Stimulated activated CD8-positive, alpha-beta memory T cell treated with anti-CD3 and anti-CD28 coated beads, Interleukin-7, amount 100 ng/mL, for 48 hours (primary cell): ENCODE results near the gene MSI1.

Source experiments
- DNase-seq, 2 donors: peaks; one replicate each; pipeline ENCODE4 v3.0.0-alpha.2; 2020; ENCODE audit warnings: low read depth in 1 of 2; ENCODE audit errors: extremely low read depth in 1 of 2

MSI1 gene

GRCh38 chr12:120327593-120327992 is 41.4 kb downstream of the MSI1 start, which contains the start of gene PLA2G1B:
TSS of gene PLA2G1B (minus strand) at chr12:120327779. CDS start at chr12:120327753, 26 bp downstream.
- no peak for DNase-seq

DNA sequence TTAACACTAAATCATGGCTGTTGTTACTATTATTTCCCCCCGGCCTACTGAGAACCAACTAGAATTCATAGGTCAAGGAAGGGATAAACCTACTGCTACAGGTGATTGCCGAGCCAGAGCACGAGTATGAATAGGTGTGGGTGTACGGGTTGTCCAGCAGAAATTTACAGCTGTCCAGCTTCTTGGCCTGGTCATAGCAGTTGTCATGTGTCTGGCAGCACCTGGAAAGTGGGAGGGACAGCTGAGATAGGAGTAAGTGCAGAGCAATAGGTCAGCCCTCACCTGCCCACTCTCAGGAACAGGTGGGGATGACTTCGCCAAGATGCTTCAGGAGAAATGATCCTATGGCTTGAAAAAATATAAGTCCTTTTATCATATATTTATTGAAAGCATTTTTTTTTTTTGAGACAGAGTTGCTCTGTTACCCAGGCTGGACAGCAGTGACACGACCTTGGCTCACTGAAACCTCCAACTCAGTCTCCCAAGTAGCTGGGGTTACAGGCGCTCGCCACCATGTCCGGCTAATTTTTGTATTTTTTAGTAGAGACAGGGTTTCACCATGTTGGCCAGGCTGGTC is 44.0 kb downstream of the MSI1 start:
- no peak for DNase-seq

DNA sequence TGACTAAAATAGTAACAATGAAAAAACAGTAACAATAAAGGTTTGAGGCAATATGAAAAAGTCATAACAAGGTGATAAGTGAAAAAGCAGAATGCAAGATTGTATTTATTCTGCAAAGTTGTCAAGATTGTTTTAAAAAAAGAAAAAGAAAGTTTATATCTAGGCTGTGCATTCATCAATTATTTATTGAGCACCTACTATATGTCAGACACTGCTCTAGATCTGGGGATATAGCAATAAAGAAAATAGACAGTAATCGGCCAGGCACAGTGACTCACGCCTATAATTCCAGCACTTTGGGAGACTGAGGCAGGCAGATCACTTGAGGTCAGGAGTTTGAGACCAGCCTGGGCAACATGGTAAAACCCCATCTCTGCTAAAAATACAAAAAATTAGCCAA is 45.2 kb downstream of the MSI1 start:
- DNase-seq: no peak

- no peak for DNase-seq
Measured at GRCh38 chr12:120321382-120322202, 47.4 kb downstream of the MSI1 start.

- peak; percentile 99 to 100 for DNase-seq
Measured at GRCh38 chr12:120317224-120318105, 51.5 kb downstream of the MSI1 start.

- no peak for DNase-seq
Measured at GRCh38 chr12:120316798-120317223, 52.2 kb downstream of the MSI1 start.

DNA sequence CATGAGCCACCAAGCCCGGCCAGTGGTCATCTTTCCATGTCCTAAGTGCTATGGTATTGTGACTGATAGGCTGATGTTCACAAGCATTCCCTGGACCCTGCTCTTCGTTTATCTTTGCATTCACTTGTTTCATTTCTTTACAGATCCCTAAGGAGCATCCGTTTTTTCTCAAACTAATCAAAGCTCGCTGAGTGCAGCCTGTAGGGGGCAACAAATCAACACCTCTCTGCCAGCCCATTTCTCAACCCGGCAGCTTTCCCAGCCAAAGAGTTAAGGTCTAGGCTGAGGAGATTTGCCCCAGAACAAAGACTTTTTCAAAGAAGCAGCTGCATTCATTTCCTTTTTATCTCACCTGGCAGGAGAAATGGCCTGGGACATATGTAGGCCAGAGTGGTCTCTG is 54.7 kb downstream of the MSI1 start:
- DNase-seq: no peak

DNA sequence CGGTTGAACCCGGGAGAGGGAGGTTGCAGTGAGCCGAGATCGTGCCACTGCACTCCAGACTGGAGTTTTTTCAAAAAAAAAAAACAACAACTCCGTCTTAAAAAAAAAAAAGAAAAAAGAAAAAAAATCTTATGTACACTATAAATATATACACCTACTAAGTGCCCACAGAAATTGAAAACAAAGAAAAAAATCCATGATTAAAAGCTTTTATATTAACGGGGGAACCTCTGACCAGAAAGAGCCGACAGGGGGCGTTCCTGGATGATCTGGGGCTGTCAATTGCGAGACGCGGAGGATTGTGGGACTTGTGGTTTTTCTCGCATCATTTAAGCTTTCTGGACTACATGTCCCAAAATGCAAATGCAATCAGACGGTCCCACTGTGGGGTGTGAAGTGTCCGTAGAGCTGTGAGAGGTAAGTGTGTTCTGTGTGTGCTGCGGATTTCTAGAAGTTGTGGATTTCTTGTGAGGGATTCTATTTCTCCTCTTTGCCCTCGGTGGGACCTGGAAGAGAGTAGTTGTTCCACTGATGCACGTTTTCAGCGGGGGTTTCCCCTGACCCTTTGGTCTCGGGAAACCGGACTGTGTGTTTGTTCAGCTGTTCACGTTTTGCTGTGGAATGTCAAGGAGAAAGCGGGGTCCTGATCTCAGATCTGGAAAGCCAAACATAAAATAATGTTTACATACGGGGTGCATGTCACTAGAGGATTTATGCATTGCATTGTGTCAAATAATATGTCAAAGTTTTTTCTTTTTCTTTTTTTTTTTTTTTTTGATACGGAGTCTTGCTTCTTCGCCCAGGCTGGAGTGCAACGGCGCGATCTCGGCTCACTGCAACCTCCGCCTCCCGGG is 66.8 kb downstream of the MSI1 start, which contains the start of gene SIRT4:
Gene SIRT4, plus strand, starts transcription at position 360 of the 854 bp plus-strand sequence. CDS start 1,241 bp downstream, outside the sequence.
- peak; percentile 65 to 83 for DNase-seq

DNA sequence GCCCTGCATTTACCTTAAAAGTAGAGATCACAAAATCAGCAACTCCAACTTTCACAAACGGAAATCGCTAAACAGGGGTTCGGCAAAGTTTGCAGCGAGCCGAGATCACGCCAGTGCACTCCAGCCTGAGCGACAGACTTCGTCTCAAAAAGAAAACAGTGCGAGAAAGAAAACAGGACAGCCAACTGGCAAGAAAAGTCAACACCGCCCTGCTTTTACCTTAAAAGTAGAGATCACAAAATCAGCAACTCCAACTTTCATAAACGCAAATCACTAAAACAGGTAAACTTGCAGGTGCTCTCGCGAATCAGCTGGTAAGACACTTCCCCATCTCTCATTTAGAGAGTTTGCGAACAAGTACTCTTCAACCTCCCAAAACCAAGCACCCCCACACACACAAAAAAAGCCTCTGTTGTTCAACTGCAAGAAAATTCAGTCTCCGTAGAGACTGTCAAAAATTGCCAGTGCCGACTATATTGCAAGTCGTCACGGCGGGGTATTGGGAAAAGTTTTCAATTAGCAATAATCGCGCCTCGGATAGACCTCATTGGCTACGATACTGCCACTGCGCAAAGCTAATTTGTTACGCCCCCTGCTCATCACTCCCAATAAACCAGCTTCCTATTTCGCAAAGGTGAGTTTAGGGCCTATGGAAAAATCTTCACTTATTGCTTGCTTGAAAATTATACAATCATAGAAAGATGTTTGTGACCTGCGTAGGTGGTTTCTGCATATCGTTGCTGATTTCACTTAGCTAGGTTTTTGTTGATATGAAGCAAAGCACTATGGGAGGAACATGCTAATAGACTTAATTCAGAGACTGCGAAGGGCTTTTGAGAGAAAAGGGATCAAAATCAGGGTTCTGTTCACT is 76.1 kb downstream of the MSI1 start, which contains the start of gene RNU4-1:
Gene RNU4-1, minus strand, starts transcription at position 577 of the 871 bp plus-strand sequence.
- DNase-seq: peak; percentile 55 to 82

DNA sequence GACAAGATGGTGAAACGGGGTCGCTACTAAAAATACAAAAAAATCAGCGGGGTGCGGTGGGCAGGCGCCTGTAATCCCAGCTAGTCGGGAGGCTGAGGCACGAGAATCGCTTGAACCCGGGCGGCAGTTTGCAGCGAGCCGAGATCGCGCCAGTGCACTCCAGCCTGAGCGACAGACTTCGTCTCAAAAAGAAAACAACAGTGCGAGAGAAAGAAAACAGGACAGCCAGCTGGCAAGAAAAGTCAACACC is 76.6 kb downstream of the MSI1 start:
- no peak for DNase-seq
